Brain microvascular endothelial cell (primary cell): Measurements from ENCODE around the gene NAGK.

Source experiments
- DNase-seq: peaks from one replicate; pipeline ENCODE4 v3.0.0-alpha.2; 2020
- H3K27ac ChIP-seq: fragments of 250-450 bp; sonication (Bioruptor Pico); 2 replicates; pipeline ENCODE4 v1.5.1; 2020; ENCODE audit warnings: mild to moderate bottlenecking, moderate library complexity
- H3K27me3 ChIP-seq: fragments of 250-450 bp; sonication (Bioruptor Pico); replicated peaks from 2 replicates; pipeline ENCODE4 v1.5.1; 2020; ENCODE audit warnings: mild to moderate bottlenecking
- H3K36me3 ChIP-seq: fragments of 250-450 bp; sonication (Bioruptor Pico); replicated peaks from 2 replicates; pipeline ENCODE4 v1.5.1; 2020; ENCODE audit warnings: mild to moderate bottlenecking
- H3K4me3 ChIP-seq: 2 replicates; pipeline ENCODE4 v1.5.1; 2011; ENCODE audit warnings: low read depth, mild to moderate bottlenecking, control low read depth, low read length, moderate library complexity
- in situ Hi-C: cut with HindIII; loops from 2 replicates; pipeline ENCODE4 v1.10.0; 2017; ENCODE audit warnings: low sequenced_read_pairs, low pct_ligation_motif_present
- TF ChIP-seq, protein P1 (sequence below): IDR thresholded peaks from 2 replicates; pipeline ENCODE4 v1.5.1; 2011; ENCODE audit warnings: low read depth, mild to moderate bottlenecking, moderate library complexity, low read length, control low read depth, inconsistent platforms; ENCODE audit errors: missing control alignments

NAGK gene

GRCh38 chr2:71060871-71061270, 7.6 kb upstream of the NAGK start:
- H3K27ac ChIP-seq, result no peak overlapping the region
- DNase-seq, result no peak
- TF ChIP-seq, protein P1, sequence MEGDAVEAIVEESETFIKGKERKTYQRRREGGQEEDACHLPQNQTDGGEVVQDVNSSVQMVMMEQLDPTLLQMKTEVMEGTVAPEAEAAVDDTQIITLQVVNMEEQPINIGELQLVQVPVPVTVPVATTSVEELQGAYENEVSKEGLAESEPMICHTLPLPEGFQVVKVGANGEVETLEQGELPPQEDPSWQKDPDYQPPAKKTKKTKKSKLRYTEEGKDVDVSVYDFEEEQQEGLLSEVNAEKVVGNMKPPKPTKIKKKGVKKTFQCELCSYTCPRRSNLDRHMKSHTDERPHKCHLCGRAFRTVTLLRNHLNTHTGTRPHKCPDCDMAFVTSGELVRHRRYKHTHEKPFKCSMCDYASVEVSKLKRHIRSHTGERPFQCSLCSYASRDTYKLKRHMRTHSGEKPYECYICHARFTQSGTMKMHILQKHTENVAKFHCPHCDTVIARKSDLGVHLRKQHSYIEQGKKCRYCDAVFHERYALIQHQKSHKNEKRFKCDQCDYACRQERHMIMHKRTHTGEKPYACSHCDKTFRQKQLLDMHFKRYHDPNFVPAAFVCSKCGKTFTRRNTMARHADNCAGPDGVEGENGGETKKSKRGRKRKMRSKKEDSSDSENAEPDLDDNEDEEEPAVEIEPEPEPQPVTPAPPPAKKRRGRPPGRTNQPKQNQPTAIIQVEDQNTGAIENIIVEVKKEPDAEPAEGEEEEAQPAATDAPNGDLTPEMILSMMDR, result no peak
- in situ Hi-C loops, result no loop called here
- H3K4me3 ChIP-seq, result no peak overlapping the region
- H3K27me3 ChIP-seq, result peaks cover 6% of the 10 kb centered on the region
- no peaks in the 10 kb centered on the region for H3K36me3 ChIP-seq

- Histone ChIP-seq H3K27ac (no peak overlapping the region), H3K27me3 (peaks cover 6% of the 10 kb centered on the region), H3K36me3 (no peaks in the 10 kb centered on the region), H3K4me3 (no peak overlapping the region)
- TF ChIP-seq, protein P1, result no peak
- DNase-seq, result no peak
- in situ Hi-C loops, result no loop called here
Observed at GRCh38 chr2:71063216-71063615, 5.2 kb upstream of the NAGK start.

- in situ Hi-C loops, result no loop called here
- no peak for DNase-seq
Observed at GRCh38 chr2:71064110-71064611, 4.3 kb upstream of the NAGK start.

GRCh38 chr2:71064754-71065621, 3.5 kb upstream of the NAGK start:
- Histone ChIP-seq H3K27ac (no peak overlapping the region), H3K4me3 (no peak overlapping the region), H3K36me3 (no peaks in the 10 kb centered on the region), H3K27me3 (peaks cover 6% of the 10 kb centered on the region)
- TF ChIP-seq, protein P1, result no peak
- DNase-seq, result no peak
- in situ Hi-C loops, result no loop called here

More at GRCh38 chr2:71064110-71064611, 4.3 kb upstream of the NAGK start:
- H3K4me3 ChIP-seq, result no peak overlapping the region
- TF ChIP-seq, protein P1, result no peak
- H3K27me3 ChIP-seq, result peaks cover 6% of the 10 kb centered on the region
- no peak overlapping the region for H3K27ac ChIP-seq
- no peaks in the 10 kb centered on the region for H3K36me3 ChIP-seq

- no peak overlapping the region for H3K4me3 ChIP-seq
- peaks cover 6% of the 10 kb centered on the region for H3K27me3 ChIP-seq
- no peak for DNase-seq
- TF ChIP-seq, protein P1, result no peak
- in situ Hi-C loops, result no loop called here
- no peaks in the 10 kb centered on the region for H3K36me3 ChIP-seq
- no peak overlapping the region for H3K27ac ChIP-seq
Observed at GRCh38 chr2:71066856-71067255, 1.6 kb upstream of the NAGK start.
